Stimulated activated memory B cell treated with anti-CD40 and anti-IgM and Interleukin-4, amounts not matched to agents 10 μg/mL and 1 μg/mL and 100 μg/mL, for 72 hours (primary cell): ENCODE measurements around the gene MYO1E.

Experiments used
- ATAC-seq: fragments of 150-1000 bp; cut with Tn5 transposase; 2 replicates; pipeline ENCODE4 v1.10.0; 2021
- H3K27ac Mint-ChIP-seq: one replicate; pipeline ENCODE4 v1.8.0; 2022; ENCODE audit warnings: mild to moderate bottlenecking, mixed read lengths
- H3K27me3 Mint-ChIP-seq: one replicate; pipeline ENCODE4 v1.8.0; 2022; ENCODE audit warnings: mixed read lengths
- H3K36me3 Mint-ChIP-seq: one replicate; pipeline ENCODE4 v1.8.0; 2022; ENCODE audit warnings: mixed read lengths
- H3K4me1 Mint-ChIP-seq: one replicate; pipeline ENCODE4 v1.8.0; 2022; ENCODE audit warnings: mixed read lengths
- H3K4me3 Mint-ChIP-seq: one replicate; pipeline ENCODE4 v1.8.0; 2022; ENCODE audit warnings: mild to moderate bottlenecking, moderate library complexity, mixed read lengths
- H3K9me3 Mint-ChIP-seq: one replicate; pipeline ENCODE4 v1.8.0; 2022; ENCODE audit warnings: mixed read lengths

MYO1E gene

GRCh38 chr15:59266028-59266427 is 106.6 kb downstream of the MYO1E start:
- Mint-ChIP-seq H3K27me3 (no peaks in the 10 kb centered on the region), H3K4me3 (no peak overlapping the region), H3K9me3 (no peaks in the 10 kb centered on the region), H3K36me3 (peaks cover 7% of the 10 kb centered on the region), H3K27ac (no peak overlapping the region), H3K4me1 (peaks cover 9% of the 10 kb centered on the region)
- no peak for ATAC-seq

GRCh38 chr15:59262316-59262715 is 110.4 kb downstream of the MYO1E start:
- Mint-ChIP-seq H3K27me3 (no peaks in the 10 kb centered on the region), H3K4me1 (peaks cover 27% of the 10 kb centered on the region), H3K9me3 (no peaks in the 10 kb centered on the region), H3K27ac (no peak overlapping the region), H3K4me3 (no peak overlapping the region), H3K36me3 (peaks cover 21% of the 10 kb centered on the region)
- ATAC-seq, result no peak

GRCh38 chr15:59260090-59260489 is 112.6 kb downstream of the MYO1E start:
- no peaks in the 10 kb centered on the region for H3K9me3 Mint-ChIP-seq
- H3K4me1 Mint-ChIP-seq, result peaks cover 33% of the 10 kb centered on the region
- H3K4me3 Mint-ChIP-seq, result no peak overlapping the region
- H3K36me3 Mint-ChIP-seq, result peaks cover 34% of the 10 kb centered on the region
- ATAC-seq, result no peak
- peak overlapping the region; percentile 89 for H3K27ac Mint-ChIP-seq
- H3K27me3 Mint-ChIP-seq, result no peaks in the 10 kb centered on the region

DNA sequence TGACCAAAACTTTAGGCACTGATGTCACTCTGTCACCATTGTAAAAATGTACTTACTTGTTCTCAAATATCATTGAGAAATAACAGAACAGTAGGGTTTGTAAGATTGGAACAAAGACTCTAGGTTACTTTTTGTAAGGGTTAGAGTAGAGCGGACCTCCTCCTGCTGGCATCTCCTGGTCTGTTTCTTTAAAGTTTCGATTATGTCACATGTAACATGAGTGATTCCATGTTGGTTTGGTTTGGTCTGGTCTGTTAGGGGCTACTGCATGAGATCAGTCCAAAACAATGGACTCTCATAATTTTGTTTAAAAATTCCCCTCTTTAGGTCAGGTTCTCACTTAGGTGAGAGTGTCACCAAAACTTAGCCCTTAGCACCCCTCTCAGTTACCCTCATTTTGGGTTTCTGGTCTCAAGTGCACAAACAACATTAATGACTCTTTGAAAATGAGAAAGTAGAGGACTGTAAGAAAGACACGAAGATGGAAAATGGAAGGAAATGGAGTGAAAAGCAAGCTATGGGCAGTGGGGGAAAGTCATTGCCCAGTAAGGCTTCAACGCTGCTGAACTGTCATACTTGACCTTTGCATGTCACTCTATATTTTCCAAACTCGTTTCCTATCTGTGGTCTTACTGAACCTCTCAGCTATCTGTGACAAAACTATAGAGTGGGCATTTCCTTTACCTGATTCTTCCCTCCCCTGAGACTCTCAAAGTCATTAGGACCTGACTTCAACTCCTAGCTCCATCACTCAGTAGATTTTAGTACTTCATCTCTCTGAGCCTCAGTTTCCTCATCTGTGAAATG is 113.3 kb downstream of the MYO1E start:
- Mint-ChIP-seq H3K9me3 (no peaks in the 10 kb centered on the region), H3K4me3 (no peak overlapping the region), H3K27me3 (no peaks in the 10 kb centered on the region), H3K4me1 (peaks cover 27% of the 10 kb centered on the region), H3K36me3 (peaks cover 31% of the 10 kb centered on the region), H3K27ac (peak overlapping the region; percentile 89)
- peak; percentile 93 for ATAC-seq

DNA sequence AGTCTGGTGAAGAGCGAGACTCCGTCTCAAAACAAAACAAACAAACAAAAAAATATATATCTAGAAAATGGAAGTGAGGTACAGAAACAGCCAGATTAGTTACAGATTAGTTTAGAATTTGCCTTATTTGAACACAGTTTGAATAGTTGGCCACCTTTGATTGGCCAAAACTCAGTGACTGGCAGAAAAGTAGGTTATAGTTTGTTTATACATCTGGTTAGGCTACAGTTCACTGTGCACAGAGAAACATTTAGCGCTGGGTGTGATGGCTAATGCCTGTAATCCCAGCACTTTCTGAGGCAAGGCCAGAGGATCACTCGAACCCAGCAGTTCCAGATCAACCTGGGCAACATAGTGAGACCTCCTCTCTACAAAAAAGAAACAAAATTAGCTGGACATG is 114.4 kb downstream of the MYO1E start:
- Mint-ChIP-seq H3K36me3 (peaks cover 31% of the 10 kb centered on the region), H3K27ac (peak overlapping the region; percentile 89)
- ATAC-seq, result no peak

GRCh38 chr15:59257140-59257539 is 115.5 kb downstream of the MYO1E start:
- H3K36me3 Mint-ChIP-seq, result peaks cover 42% of the 10 kb centered on the region
- ATAC-seq, result no peak
- H3K4me1 Mint-ChIP-seq, result peaks cover 38% of the 10 kb centered on the region
- H3K27me3 Mint-ChIP-seq, result no peaks in the 10 kb centered on the region
- H3K27ac Mint-ChIP-seq, result peak overlapping the region; percentile 89
- peak overlapping the region; percentile 19 for H3K4me3 Mint-ChIP-seq
- no peaks in the 10 kb centered on the region for H3K9me3 Mint-ChIP-seq

More for the DNA sequence above, 114.4 kb downstream of the MYO1E start:
- H3K9me3 Mint-ChIP-seq, result no peaks in the 10 kb centered on the region
- no peak overlapping the region for H3K4me3 Mint-ChIP-seq
- peaks cover 27% of the 10 kb centered on the region for H3K4me1 Mint-ChIP-seq
- no peaks in the 10 kb centered on the region for H3K27me3 Mint-ChIP-seq

DNA sequence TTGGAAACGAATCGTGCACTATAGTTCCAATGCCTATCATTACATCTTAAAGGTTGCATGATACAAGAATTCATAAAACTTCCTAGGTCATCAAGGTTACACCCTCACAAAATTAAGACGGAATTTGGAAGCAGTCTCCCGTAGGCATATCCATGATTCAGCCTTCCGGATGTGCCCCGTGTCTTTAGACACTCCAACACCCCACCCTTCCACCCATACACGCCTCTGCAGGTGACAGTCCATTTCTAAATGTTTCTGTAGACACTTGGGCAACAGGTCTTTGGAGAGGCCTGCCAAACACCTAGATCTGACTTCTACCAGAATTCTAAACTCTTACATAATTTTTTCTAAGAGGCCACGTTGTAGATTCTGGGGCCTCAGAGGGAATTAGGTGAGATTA is 116.2 kb downstream of the MYO1E start:
- H3K36me3 Mint-ChIP-seq, result peaks cover 42% of the 10 kb centered on the region
- no peak overlapping the region for H3K27ac Mint-ChIP-seq
- no peak for ATAC-seq
- peaks cover 38% of the 10 kb centered on the region for H3K4me1 Mint-ChIP-seq
- no peak overlapping the region for H3K4me3 Mint-ChIP-seq
- H3K9me3 Mint-ChIP-seq, result no peaks in the 10 kb centered on the region
- no peaks in the 10 kb centered on the region for H3K27me3 Mint-ChIP-seq

GRCh38 chr15:59255680-59256336 is 116.9 kb downstream of the MYO1E start:
- Mint-ChIP-seq H3K9me3 (no peaks in the 10 kb centered on the region), H3K27ac (peak overlapping the region; percentile 55), H3K27me3 (no peaks in the 10 kb centered on the region), H3K4me3 (no peak overlapping the region), H3K36me3 (peaks cover 42% of the 10 kb centered on the region), H3K4me1 (peaks cover 44% of the 10 kb centered on the region)
- ATAC-seq, result no peak

DNA sequence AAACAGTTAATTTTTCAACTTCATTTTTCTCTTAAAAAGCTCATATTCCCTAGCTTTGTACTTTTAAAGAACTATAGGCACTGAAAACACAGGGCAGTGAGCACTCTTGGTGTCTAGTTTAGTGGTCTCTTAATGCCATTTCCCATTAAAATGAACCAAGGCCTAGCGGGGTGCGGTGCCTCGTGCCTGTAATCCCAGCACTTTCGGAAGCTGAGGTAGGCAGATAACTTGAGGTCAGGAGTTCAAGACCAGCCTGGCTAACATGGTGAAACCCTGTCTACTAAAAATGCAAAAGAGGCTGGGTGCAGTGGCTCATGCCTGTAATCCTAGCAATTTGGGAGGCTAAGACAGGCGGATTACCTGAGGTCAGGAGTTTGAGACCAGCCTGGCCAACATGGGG is 120.5 kb downstream of the MYO1E start:
- peaks cover 57% of the 10 kb centered on the region for H3K4me1 Mint-ChIP-seq
- ATAC-seq, result no peak
- H3K27ac Mint-ChIP-seq, result peak overlapping the region; percentile 89
- no peak overlapping the region for H3K4me3 Mint-ChIP-seq
- no peaks in the 10 kb centered on the region for H3K27me3 Mint-ChIP-seq
- H3K9me3 Mint-ChIP-seq, result no peaks in the 10 kb centered on the region
- H3K36me3 Mint-ChIP-seq, result peaks cover 27% of the 10 kb centered on the region

DNA sequence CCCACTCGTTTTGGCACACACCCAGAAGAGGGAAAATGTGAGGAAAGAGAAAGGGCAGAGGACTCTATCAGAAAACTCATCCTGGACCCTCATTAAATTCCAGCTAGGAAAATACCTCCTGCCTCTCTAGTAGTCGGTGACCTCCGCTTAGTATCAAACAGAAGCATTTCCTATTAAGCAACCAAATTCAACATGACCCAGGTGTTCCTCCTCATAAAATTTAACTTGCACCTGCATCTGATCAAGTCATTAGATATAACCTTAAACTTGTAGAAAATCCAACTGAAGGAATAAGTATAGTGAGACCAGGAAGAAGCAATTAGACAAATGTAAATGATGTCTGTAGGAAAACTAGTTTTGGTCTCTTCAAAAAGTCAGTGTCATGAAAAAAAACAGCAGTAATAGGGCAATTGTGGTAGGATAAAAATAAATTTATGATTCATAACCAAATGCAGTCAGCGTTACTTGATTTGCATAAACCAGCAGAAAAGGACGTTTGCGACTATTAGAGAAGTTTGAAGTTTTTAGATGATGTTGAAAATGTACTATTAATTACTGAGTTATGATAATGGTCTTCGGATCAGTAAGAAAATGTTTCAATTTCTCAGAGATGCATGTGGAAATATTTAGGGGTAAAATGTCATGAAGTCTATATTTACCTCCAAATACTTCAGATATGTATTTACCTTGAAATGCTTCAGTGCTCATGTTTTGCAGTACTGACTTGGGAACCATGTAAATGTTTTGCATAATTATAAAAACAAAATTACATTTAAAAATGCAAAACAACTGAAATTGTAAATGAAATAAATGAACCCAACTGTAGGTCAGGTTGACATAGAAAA is 121.4 kb downstream of the MYO1E start:
- peak overlapping the region; percentile 66 for H3K4me3 Mint-ChIP-seq

DNA sequence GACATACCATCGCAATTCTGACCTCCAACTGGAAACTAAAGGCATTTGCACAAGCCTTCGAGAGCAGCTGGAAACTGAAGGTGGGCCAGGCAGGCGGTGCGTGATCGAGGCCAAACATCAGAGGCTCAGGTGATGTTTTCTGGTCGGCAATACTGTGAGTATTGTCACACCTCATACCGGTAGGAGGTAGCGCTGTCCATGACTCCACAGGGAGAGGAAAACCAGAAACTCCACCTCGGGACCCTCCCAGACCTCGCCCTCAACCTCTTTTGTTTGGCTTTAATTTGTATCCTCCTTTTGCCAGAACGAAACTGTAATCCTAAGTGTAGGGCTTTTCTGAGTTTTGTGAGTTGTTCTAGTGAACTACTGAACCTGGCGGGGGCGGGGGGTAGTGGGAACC is 122.4 kb downstream of the MYO1E start:
- Mint-ChIP-seq H3K27me3 (no peaks in the 10 kb centered on the region), H3K9me3 (no peaks in the 10 kb centered on the region), H3K36me3 (peaks cover 12% of the 10 kb centered on the region), H3K4me3 (peak overlapping the region; percentile 66), H3K4me1 (peaks cover 52% of the 10 kb centered on the region), H3K27ac (peak overlapping the region; percentile 89)
- no peak for ATAC-seq

More for the DNA sequence above, 121.4 kb downstream of the MYO1E start:
- peak overlapping the region; percentile 89 for H3K27ac Mint-ChIP-seq
- H3K4me1 Mint-ChIP-seq, result peaks cover 52% of the 10 kb centered on the region
- no peaks in the 10 kb centered on the region for H3K9me3 Mint-ChIP-seq
- no peaks in the 10 kb centered on the region for H3K27me3 Mint-ChIP-seq
- ATAC-seq, result peak; percentile 69
- peaks cover 18% of the 10 kb centered on the region for H3K36me3 Mint-ChIP-seq

- no peak for ATAC-seq
- Mint-ChIP-seq H3K36me3 (peaks cover 11% of the 10 kb centered on the region), H3K4me1 (peaks cover 55% of the 10 kb centered on the region), H3K27ac (peak overlapping the region; percentile 89), H3K4me3 (peak overlapping the region; percentile 31), H3K27me3 (no peaks in the 10 kb centered on the region), H3K9me3 (no peaks in the 10 kb centered on the region)
Observed at GRCh38 chr15:59249816-59250215, 122.9 kb downstream of the MYO1E start.

GRCh38 chr15:59247364-59247763 is 125.3 kb downstream of the MYO1E start:
- peaks cover 71% of the 10 kb centered on the region for H3K4me1 Mint-ChIP-seq
- H3K27me3 Mint-ChIP-seq, result no peaks in the 10 kb centered on the region
- no peaks in the 10 kb centered on the region for H3K9me3 Mint-ChIP-seq
- peaks cover 22% of the 10 kb centered on the region for H3K36me3 Mint-ChIP-seq
- no peak for ATAC-seq
- H3K27ac Mint-ChIP-seq, result peak overlapping the region; percentile 68
- no peak overlapping the region for H3K4me3 Mint-ChIP-seq

DNA sequence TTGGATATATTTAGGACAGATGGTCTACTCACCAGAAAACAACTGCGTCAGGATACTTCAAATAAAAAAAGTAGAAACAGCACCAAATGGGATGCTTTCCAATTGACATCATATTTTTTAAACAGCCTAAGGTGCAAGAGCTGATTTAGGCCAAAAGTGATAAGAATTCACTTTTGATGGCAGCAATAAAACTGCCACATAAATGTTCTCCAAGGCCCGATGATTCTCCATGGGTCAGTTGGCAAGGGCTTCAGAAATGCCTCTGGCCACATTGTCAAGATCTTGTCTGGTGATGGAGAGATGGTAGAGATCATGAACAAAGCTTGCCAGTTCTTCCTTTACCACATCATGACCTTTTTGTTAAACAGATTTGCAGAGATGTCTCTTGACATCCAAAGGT is 127.1 kb downstream of the MYO1E start:
- Mint-ChIP-seq H3K27me3 (no peaks in the 10 kb centered on the region), H3K4me3 (no peak overlapping the region), H3K9me3 (no peaks in the 10 kb centered on the region), H3K4me1 (peaks cover 66% of the 10 kb centered on the region), H3K27ac (no peak overlapping the region), H3K36me3 (peaks cover 34% of the 10 kb centered on the region)
- ATAC-seq, result no peak

DNA sequence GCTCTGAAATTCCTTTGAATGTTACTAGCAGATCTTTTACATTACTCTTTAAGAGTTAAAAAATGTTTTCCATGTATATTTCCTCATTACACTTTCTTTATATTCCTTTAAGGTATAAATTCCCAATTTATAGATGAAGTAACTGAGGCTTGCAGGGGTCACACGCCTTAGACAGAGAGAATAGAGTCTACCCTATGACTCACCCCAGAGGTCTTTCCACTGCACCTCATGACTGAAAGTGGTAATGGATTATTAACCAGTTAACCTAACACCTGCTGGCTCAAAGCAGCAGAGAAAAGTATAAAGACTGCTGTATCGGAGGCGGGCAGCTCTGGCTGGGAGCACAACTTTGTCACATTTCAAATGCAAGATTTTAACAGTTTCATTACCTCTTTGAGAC is 128.3 kb downstream of the MYO1E start:
- Mint-ChIP-seq H3K4me1 (peaks cover 61% of the 10 kb centered on the region), H3K9me3 (no peaks in the 10 kb centered on the region), H3K4me3 (no peak overlapping the region), H3K27me3 (no peaks in the 10 kb centered on the region), H3K36me3 (peaks cover 36% of the 10 kb centered on the region), H3K27ac (peak overlapping the region; percentile 84)
- ATAC-seq, result peak; percentile 91
